HL-60 (cell line): ENCODE results near the gene AMPD3.

ENCODE experiments used
- POLR2AphosphoS5 ChIP-seq: IDR thresholded peaks from 2 replicates; pipeline ENCODE4 v1.6.1; 2012; ENCODE audit warnings: low read depth
- TF ChIP-seq, protein P1 (sequence below): IDR thresholded peaks from one replicate; pipeline ENCODE4 v1.5.1; 2011; ENCODE audit warnings: low read length, control low read depth, inconsistent platforms; ENCODE audit not compliant: insufficient read depth
- TF ChIP-seq, protein P2 (sequence below): IDR thresholded peaks from 2 replicates; pipeline ENCODE4 v1.6.1; 2012; ENCODE audit warnings: low read depth; ENCODE audit not compliant: insufficient replicate concordance

GRCh38 chr11:10432493-10432892 lies 22.6 kb upstream of the AMPD3 start:
- TF ChIP-seq, protein P1, sequence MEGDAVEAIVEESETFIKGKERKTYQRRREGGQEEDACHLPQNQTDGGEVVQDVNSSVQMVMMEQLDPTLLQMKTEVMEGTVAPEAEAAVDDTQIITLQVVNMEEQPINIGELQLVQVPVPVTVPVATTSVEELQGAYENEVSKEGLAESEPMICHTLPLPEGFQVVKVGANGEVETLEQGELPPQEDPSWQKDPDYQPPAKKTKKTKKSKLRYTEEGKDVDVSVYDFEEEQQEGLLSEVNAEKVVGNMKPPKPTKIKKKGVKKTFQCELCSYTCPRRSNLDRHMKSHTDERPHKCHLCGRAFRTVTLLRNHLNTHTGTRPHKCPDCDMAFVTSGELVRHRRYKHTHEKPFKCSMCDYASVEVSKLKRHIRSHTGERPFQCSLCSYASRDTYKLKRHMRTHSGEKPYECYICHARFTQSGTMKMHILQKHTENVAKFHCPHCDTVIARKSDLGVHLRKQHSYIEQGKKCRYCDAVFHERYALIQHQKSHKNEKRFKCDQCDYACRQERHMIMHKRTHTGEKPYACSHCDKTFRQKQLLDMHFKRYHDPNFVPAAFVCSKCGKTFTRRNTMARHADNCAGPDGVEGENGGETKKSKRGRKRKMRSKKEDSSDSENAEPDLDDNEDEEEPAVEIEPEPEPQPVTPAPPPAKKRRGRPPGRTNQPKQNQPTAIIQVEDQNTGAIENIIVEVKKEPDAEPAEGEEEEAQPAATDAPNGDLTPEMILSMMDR, result no peak
- TF ChIP-seq, protein P2, sequence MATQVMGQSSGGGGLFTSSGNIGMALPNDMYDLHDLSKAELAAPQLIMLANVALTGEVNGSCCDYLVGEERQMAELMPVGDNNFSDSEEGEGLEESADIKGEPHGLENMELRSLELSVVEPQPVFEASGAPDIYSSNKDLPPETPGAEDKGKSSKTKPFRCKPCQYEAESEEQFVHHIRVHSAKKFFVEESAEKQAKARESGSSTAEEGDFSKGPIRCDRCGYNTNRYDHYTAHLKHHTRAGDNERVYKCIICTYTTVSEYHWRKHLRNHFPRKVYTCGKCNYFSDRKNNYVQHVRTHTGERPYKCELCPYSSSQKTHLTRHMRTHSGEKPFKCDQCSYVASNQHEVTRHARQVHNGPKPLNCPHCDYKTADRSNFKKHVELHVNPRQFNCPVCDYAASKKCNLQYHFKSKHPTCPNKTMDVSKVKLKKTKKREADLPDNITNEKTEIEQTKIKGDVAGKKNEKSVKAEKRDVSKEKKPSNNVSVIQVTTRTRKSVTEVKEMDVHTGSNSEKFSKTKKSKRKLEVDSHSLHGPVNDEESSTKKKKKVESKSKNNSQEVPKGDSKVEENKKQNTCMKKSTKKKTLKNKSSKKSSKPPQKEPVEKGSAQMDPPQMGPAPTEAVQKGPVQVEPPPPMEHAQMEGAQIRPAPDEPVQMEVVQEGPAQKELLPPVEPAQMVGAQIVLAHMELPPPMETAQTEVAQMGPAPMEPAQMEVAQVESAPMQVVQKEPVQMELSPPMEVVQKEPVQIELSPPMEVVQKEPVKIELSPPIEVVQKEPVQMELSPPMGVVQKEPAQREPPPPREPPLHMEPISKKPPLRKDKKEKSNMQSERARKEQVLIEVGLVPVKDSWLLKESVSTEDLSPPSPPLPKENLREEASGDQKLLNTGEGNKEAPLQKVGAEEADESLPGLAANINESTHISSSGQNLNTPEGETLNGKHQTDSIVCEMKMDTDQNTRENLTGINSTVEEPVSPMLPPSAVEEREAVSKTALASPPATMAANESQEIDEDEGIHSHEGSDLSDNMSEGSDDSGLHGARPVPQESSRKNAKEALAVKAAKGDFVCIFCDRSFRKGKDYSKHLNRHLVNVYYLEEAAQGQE, result no peak
- TF ChIP-seq POLR2AphosphoS5, result no peak
